Measurements from ENCODE around the gene NDUFB10. TPM values are rescaled to one million over a fixed set of nuclear protein-coding genes. Genes with fewer than 3 reads are reported as not detected.

NDUFB10 gene
- total and polyA plus RNA-seq, 9 donors, result 95.4 to 162 (median 132) TPM

DNA sequence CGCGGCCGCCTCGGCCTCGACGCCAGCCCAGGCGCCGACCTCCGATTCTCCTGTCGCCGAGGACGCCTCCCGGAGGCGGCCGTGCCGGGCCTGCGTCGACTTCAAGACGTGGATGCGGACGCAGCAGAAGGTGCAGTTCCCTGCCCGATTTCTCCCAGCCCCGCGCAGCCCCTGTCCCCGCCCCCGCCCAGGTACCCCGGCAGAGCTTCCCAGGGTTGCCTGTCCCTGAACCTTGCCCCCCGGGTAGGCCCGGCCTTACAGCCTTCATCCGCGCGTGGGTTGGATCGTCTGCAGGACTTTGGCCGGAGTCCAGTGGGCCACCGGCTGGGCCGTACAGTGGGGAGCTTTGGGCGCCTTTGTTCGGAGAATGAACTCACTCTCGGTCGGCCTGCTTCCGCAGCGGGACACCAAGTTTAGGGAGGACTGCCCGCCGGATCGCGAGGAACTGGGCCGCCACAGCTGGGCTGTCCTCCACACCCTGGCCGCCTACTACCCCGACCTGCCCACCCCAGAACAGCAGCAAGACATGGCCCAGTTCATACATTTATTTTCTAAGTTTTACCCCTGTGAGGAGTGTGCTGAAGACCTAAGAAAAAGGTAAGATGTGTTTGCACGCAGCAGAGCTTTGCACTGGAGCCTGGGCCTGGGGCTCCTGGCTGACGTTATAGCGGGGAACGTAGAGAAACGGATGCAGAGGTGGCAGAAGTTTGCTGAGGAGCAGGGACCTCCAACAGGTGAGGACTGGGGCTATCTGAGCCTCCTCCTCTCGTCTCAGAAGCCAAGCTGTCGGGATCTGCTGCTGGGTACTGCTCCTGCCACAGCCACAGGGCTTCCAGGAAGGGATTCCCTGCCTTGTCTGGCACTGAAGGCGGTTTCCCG is 25.2 kb downstream of the NDUFB10 start:
- no peaks in the 10 kb centered on the region for H3K9me3 ChIP-seq (replicated peaks; ENCODE audit: control insufficient read depth, low read depth, low read length)
- peak overlapping the region; percentile 64 for H3K4me3 ChIP-seq (ENCODE audit: low read length)
- peaks cover 26% of the 10 kb centered on the region for H3K36me3 ChIP-seq (ENCODE audit: control insufficient read depth, insufficient read depth, low read length)
- H3K27ac ChIP-seq (ENCODE audit: low read length), result no peak overlapping the region
- WGBS (ENCODE audit: insufficient coverage), result 7% methylated on average over 51 of the region's 58 CpGs
- H3K4me1 ChIP-seq (ENCODE audit: control insufficient read depth, insufficient read depth, low read length), result peaks cover 60% of the 10 kb centered on the region
- DNase-seq, result peak; percentile 43
- peaks cover 64% of the 10 kb centered on the region for H3K27me3 ChIP-seq (ENCODE audit: control insufficient read depth, insufficient read depth, low read length)

DNA sequence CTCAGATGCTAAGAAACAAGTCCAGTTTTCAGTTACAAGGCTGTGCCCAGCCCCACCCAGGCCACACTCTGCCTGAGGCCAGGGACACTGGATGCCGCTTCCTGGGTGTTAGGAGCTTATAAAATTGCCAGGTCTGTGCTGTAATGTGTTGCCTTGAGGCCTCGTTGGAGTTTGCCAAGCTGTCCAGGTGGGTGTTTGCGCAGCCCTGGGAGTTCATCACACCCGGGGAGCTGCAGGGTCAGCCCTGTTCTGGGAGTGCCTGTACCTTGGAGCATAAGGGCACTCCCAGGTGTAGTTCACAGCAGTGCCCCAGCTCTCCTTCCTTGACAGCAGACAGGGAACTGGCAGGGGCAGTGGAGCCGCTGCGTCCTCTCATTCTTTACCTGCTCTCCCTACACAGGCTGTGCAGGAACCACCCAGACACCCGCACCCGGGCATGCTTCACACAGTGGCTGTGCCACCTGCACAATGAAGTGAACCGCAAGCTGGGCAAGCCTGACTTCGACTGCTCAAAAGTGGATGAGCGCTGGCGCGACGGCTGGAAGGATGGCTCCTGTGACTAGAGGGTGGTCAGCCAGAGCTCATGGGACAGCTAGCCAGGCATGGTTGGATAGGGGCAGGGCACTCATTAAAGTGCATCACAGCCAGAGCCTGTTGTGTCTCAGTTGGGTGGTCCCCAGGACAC is 26.3 kb downstream of the NDUFB10 start:
- H3K4me3 ChIP-seq (ENCODE audit: low read length), result no peak overlapping the region
- no peak for DNase-seq
- peaks cover 55% of the 10 kb centered on the region for H3K4me1 ChIP-seq (ENCODE audit: control insufficient read depth, insufficient read depth, low read length)
- H3K9me3 ChIP-seq (replicated peaks; ENCODE audit: control insufficient read depth, low read depth, low read length), result no peaks in the 10 kb centered on the region
- peaks cover 26% of the 10 kb centered on the region for H3K36me3 ChIP-seq (ENCODE audit: control insufficient read depth, insufficient read depth, low read length)
- no peak overlapping the region for H3K27ac ChIP-seq (ENCODE audit: low read length)
- H3K27me3 ChIP-seq (ENCODE audit: control insufficient read depth, insufficient read depth, low read length), result peaks cover 60% of the 10 kb centered on the region
- WGBS (ENCODE audit: insufficient coverage), result 93% methylated on average over 13 of the region's 14 CpGs

DNA sequence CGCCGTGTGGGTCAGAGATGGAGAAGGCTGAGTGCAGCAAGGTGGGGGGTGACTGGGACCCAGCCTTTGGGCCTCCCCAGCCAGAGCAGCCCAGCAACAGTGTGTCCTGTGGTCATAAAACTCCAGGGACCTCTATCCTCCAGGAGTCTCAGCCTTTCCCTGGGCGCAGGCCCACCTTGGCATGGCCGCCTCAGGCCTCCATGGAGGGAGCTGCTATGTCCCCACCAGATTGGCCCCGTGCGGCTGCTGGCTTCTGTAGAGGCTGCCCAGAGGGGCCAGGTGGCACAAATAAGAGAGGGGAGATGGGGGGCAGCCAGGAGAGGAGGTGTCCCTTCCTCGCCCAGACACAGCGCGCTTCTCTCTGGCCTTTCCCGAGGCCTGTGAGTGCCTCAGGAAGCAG is 27.9 kb downstream of the NDUFB10 start:
- peaks cover 57% of the 10 kb centered on the region for H3K27me3 ChIP-seq (ENCODE audit: control insufficient read depth, insufficient read depth, low read length)
- peaks cover 26% of the 10 kb centered on the region for H3K36me3 ChIP-seq (ENCODE audit: control insufficient read depth, insufficient read depth, low read length)
- H3K9me3 ChIP-seq (replicated peaks; ENCODE audit: control insufficient read depth, low read depth, low read length), result no peaks in the 10 kb centered on the region
- DNase-seq, result no peak
- 82% methylated on average over 8 of the region's 10 CpGs for WGBS (ENCODE audit: insufficient coverage)
- H3K27ac ChIP-seq (ENCODE audit: low read length), result no peak overlapping the region
- no peak overlapping the region for H3K4me3 ChIP-seq (ENCODE audit: low read length)
- H3K4me1 ChIP-seq (ENCODE audit: control insufficient read depth, insufficient read depth, low read length), result peaks cover 52% of the 10 kb centered on the region

DNA sequence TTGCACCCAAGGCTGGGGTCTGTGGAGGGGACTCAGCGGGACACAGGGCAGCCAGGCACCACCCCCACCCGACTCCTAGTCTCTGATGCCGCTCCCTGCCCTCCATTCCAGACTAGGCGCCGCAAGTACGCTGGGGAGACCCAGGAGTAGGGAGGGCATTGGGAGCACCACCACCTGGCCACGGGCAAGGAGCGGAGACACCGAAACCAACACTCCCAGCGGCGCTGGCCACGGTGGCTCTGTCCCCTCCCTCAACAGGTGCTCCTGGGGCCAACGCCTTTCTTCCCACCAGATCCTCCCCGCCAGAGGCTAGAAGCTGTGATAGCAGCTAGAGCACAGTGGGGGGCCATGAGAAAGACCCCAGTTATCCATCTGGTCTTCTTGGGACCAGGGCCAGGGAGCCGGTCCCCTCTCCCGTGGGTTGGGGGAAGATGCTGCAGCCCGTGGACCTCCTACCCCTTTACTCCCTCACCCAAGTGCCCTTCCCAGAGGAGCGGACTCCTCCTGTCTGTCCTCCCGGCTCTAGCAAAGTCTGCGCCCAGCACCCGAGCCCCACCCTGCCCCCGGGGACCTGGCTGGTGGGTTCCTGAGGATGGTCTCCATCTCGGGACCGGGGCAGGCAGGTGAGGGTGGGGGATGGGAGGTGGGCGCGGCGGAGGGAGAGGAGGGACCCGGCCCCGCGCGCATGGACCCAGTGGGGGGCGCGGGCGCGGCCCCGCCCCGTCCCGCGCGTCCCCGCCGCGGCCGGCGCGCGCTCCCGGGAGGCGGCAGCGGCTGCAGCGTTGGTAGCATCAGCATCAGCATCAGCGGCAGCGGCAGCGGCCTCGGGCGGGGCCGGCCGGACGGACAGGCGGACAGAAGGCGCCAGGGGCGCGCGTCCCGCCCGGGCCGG is 30.1 kb downstream of the NDUFB10 start, which contains the start of gene SYNGR3:
TSS of gene SYNGR3 (plus strand) at position 762 of the 892 bp plus-strand sequence. CDS start 133 bp downstream, outside the sequence.
- Histone ChIP-seq H3K4me3 (ENCODE audit: low read length) (no peak within 1 kb of the TSS), H3K36me3 (ENCODE audit: control insufficient read depth, insufficient read depth, low read length) (peaks cover 26% of the 10 kb centered on the region), H3K4me1 (ENCODE audit: control insufficient read depth, insufficient read depth, low read length) (peaks cover 42% of the 10 kb centered on the region), H3K9me3 (replicated peaks; ENCODE audit: control insufficient read depth, low read depth, low read length) (no peaks in the 10 kb centered on the region), H3K27me3 (ENCODE audit: control insufficient read depth, insufficient read depth, low read length) (peaks cover 51% of the 10 kb centered on the region), H3K27ac (ENCODE audit: low read length) (no peak within 1 kb of the TSS)
- no peak for DNase-seq
- WGBS (ENCODE audit: insufficient coverage), result under 1% methylated on average over 48 of the region's 67 CpGs

DNA sequence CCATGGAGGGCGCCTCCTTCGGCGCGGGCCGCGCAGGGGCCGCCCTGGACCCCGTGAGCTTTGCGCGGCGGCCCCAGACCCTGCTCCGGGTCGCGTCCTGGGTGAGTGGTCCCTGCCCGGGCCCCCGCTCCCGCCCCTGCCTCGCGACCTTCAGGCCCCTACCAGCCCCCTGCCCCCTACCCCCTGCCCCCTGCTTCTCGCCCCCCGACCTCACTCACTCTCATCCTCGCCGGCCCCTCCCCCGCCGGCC is 30.7 kb downstream of the NDUFB10 start:
- DNase-seq, result no peak
- Histone ChIP-seq H3K4me1 (ENCODE audit: control insufficient read depth, insufficient read depth, low read length) (peaks cover 36% of the 10 kb centered on the region), H3K36me3 (ENCODE audit: control insufficient read depth, insufficient read depth, low read length) (peaks cover 23% of the 10 kb centered on the region), H3K9me3 (replicated peaks; ENCODE audit: control insufficient read depth, low read depth, low read length) (no peaks in the 10 kb centered on the region), H3K4me3 (ENCODE audit: low read length) (no peak overlapping the region), H3K27me3 (ENCODE audit: control insufficient read depth, insufficient read depth, low read length) (peaks cover 51% of the 10 kb centered on the region), H3K27ac (ENCODE audit: low read length) (no peak overlapping the region)
- WGBS (ENCODE audit: insufficient coverage), result 2% methylated on average over 9 of the region's 25 CpGs

DNA sequence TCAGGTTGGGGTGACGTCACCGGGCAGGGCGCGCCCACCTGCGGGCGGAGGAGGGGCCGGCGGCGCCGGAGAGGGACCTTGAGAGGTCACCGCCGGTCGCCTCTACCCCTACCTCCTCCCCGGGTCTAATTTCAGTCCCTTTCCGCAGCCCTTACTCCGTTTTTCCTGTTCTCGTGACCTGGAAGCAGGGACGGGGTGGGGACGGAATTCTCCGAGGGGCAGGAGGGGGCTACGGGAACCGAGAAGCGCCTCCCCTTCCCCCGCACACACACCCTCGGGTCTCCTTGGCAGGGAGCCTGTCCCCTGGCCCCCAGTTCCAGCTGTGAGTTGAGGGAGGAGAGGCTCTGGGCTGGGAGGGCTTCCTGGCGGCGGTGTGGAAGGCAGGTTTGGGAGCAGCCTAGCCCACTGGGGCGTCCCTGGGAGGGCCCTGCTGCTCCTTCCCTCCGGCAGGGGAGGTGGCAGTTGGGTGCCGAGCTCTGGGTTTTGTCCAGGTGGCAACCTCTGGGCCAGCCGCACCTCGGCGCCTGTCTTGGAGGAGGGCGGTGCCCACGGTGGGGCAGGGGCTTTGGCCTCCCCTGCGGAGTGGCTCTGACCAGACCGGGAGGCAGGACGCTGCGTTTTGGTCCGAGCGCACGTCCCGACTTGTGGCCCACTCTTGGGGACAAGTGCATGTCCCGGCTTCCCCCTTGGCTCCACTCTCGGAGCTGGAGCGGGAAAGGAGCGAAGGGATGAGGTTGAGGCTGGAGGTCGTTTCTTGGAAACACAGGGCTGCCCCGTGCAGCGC is 31.2 kb downstream of the NDUFB10 start:
- peaks cover 18% of the 10 kb centered on the region for H3K36me3 ChIP-seq (ENCODE audit: control insufficient read depth, insufficient read depth, low read length)
- no peak overlapping the region for H3K4me3 ChIP-seq (ENCODE audit: low read length)
- WGBS (ENCODE audit: insufficient coverage), result 2% methylated on average over 29 of the region's 50 CpGs
- H3K9me3 ChIP-seq (replicated peaks; ENCODE audit: control insufficient read depth, low read depth, low read length), result no peaks in the 10 kb centered on the region
- H3K27ac ChIP-seq (ENCODE audit: low read length), result no peak overlapping the region
- peaks cover 32% of the 10 kb centered on the region for H3K4me1 ChIP-seq (ENCODE audit: control insufficient read depth, insufficient read depth, low read length)
- H3K27me3 ChIP-seq (ENCODE audit: control insufficient read depth, insufficient read depth, low read length), result peaks cover 51% of the 10 kb centered on the region
- DNase-seq, result no peak

DNA sequence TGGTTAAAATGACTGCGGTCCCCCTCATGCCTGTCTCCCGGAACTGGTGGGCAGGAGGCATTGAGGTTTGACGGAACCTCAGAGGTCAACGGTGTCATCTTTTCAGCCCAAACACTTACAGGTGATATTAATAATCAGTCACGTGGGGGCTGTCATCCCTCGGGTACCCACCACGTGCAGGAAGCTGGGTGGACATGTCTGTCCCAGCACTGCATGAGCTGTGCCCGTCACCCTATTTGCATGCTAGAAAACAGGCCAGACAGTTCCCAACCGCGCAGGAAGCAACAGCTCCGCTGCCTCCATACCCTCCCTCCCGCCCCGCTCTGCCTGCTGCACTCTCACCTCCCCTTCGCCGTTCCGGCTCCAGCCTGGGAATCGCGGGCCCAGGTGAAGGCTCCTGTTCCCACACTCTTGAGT is 31.8 kb downstream of the NDUFB10 start:
- DNase-seq, result no peak
- WGBS (ENCODE audit: insufficient coverage), result 6% methylated on average over 15 of the region's 18 CpGs

DNA sequence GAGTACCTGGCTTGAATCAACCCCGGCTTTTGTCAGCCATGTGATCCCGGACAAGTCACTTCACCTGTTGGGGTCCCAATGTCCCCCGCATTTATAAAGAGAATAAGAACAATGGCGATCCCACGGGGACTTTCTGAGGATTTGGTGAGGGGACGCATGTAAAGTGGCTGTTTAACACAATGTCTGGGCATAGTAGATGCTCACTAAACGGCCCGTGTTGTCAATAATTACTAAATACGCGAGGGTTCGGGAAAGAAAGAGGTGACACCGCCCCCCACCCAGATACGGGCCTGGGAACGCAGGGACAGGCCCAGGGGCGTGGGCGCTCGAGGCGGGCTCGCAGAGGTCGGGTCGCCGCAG is 32.2 kb downstream of the NDUFB10 start:
- H3K4me3 ChIP-seq (ENCODE audit: low read length), result peak overlapping the region; percentile 33
- no peaks in the 10 kb centered on the region for H3K9me3 ChIP-seq (replicated peaks; ENCODE audit: control insufficient read depth, low read depth, low read length)
- H3K4me1 ChIP-seq (ENCODE audit: control insufficient read depth, insufficient read depth, low read length), result peaks cover 32% of the 10 kb centered on the region
- H3K27ac ChIP-seq (ENCODE audit: low read length), result no peak overlapping the region
- DNase-seq, result no peak
- H3K27me3 ChIP-seq (ENCODE audit: control insufficient read depth, insufficient read depth, low read length), result peaks cover 51% of the 10 kb centered on the region
- H3K36me3 ChIP-seq (ENCODE audit: control insufficient read depth, insufficient read depth, low read length), result peaks cover 11% of the 10 kb centered on the region
- 7% methylated on average over 22 of the region's 22 CpGs for WGBS (ENCODE audit: insufficient coverage)

More for the DNA sequence above, 31.8 kb downstream of the NDUFB10 start:
- peaks cover 14% of the 10 kb centered on the region for H3K36me3 ChIP-seq (ENCODE audit: control insufficient read depth, insufficient read depth, low read length)
- no peak overlapping the region for H3K4me3 ChIP-seq (ENCODE audit: low read length)
- no peaks in the 10 kb centered on the region for H3K9me3 ChIP-seq (replicated peaks; ENCODE audit: control insufficient read depth, low read depth, low read length)
- no peak overlapping the region for H3K27ac ChIP-seq (ENCODE audit: low read length)
- H3K4me1 ChIP-seq (ENCODE audit: control insufficient read depth, insufficient read depth, low read length), result peaks cover 32% of the 10 kb centered on the region
- peaks cover 51% of the 10 kb centered on the region for H3K27me3 ChIP-seq (ENCODE audit: control insufficient read depth, insufficient read depth, low read length)

DNA sequence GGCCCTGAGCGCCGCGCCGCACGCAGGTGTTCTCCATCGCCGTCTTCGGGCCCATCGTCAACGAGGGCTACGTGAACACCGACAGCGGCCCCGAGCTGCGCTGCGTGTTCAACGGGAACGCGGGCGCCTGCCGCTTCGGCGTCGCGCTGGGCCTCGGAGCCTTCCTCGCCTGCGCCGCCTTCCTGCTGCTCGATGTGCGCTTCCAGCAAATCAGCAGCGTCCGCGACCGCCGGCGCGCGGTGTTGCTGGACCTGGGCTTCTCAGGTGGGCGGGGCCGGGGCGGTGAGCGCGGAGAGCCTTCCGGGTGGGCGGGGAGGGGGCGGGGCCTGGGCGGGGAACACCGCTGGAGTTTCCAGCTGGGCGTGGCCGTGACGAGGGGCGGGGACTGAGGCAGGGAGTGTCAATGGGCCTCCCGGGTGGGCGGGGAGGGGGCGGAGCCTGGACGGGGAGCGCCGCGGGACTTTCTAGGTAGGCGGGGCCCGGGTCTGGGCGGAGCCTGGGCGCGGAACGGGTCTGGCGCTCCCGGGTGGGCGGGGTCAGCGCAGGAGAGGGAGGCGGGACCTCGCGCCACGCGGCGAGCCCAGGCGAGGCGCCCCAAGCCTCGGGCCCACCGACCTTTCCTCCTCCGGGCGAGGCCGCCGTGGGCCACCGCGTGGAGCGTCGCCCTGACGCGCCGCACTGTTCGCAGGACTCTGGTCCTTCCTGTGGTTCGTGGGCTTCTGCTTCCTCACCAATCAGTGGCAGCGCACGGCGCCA is 32.8 kb downstream of the NDUFB10 start:
- Histone ChIP-seq H3K4me1 (ENCODE audit: control insufficient read depth, insufficient read depth, low read length) (peaks cover 32% of the 10 kb centered on the region), H3K36me3 (ENCODE audit: control insufficient read depth, insufficient read depth, low read length) (peaks cover 10% of the 10 kb centered on the region), H3K27ac (ENCODE audit: low read length) (no peak overlapping the region), H3K9me3 (replicated peaks; ENCODE audit: control insufficient read depth, low read depth, low read length) (no peaks in the 10 kb centered on the region), H3K4me3 (ENCODE audit: low read length) (peak overlapping the region; percentile 33), H3K27me3 (ENCODE audit: control insufficient read depth, insufficient read depth, low read length) (peaks cover 46% of the 10 kb centered on the region)
- under 1% methylated on average over 75 of the region's 96 CpGs for WGBS (ENCODE audit: insufficient coverage)
- peak; percentile 91 for DNase-seq

Measured in muscle of leg (tissue), 11 donors.